Measurements from ENCODE around the gene FRMPD2.

Gene FRMPD2

GRCh38 chr10:48195803-48196202 lies 78.7 kb downstream of the FRMPD2 start:
- TF ChIP-seq POLR2AphosphoS5 (IDR thresholded peaks at IDR 0.05; ENCODE audit: low read depth, low read length) = no peak
- TF ChIP-seq TAF1 (IDR thresholded peaks at IDR 0.05; ENCODE audit: borderline replicate concordance, insufficient read depth, low read length) = no peak
- no peak for TF ChIP-seq FOXP2 (optimal IDR thresholded peaks at IDR 0.05; ENCODE audit: borderline replicate concordance, extremely low read depth, extremely low read length, insufficient read depth)

GRCh38 chr10:48194830-48195229 lies 79.7 kb downstream of the FRMPD2 start:
- TF ChIP-seq TAF1 (IDR thresholded peaks at IDR 0.05; ENCODE audit: borderline replicate concordance, insufficient read depth, low read length) = no peak
- no peak for TF ChIP-seq SIN3A (IDR thresholded peaks at IDR 0.05; ENCODE audit: borderline replicate concordance, insufficient read depth, low read length)
- TF ChIP-seq REST (IDR thresholded peaks at IDR 0.05; ENCODE audit: insufficient read depth in 1 of 2, low read depth in 2 of 2, low read length in 2 of 2) = no peak
- TF ChIP-seq FOXP2 (optimal IDR thresholded peaks at IDR 0.05; ENCODE audit: borderline replicate concordance, extremely low read depth, extremely low read length, insufficient read depth) = no peak
- TF ChIP-seq POLR2AphosphoS5 (IDR thresholded peaks at IDR 0.05; ENCODE audit: low read depth, low read length) = no peak

- no peak for TF ChIP-seq SIN3A (IDR thresholded peaks at IDR 0.05; ENCODE audit: borderline replicate concordance, insufficient read depth, low read length)
- TF ChIP-seq TAF1 (IDR thresholded peaks at IDR 0.05; ENCODE audit: borderline replicate concordance, insufficient read depth, low read length) = no peak
- no peak for TF ChIP-seq POLR2AphosphoS5 (IDR thresholded peaks at IDR 0.05; ENCODE audit: low read depth, low read length)
- TF ChIP-seq REST (IDR thresholded peaks at IDR 0.05; ENCODE audit: insufficient read depth in 1 of 2, low read depth in 2 of 2, low read length in 2 of 2) = no peak
- TF ChIP-seq FOXP2 (optimal IDR thresholded peaks at IDR 0.05; ENCODE audit: borderline replicate concordance, extremely low read depth, extremely low read length, insufficient read depth) = no peak
Measured at GRCh38 chr10:48193556-48193955, 80.9 kb downstream of the FRMPD2 start.

- TF ChIP-seq POLR2AphosphoS5 (IDR thresholded peaks at IDR 0.05; ENCODE audit: low read depth, low read length) (no peak), FOXP2 (optimal IDR thresholded peaks at IDR 0.05; ENCODE audit: borderline replicate concordance, extremely low read depth, extremely low read length, insufficient read depth) (no peak)
Measured at GRCh38 chr10:48192881-48193450, 81.5 kb downstream of the FRMPD2 start.

GRCh38 chr10:48187713-48188485 lies 86.6 kb downstream of the FRMPD2 start:
- TF ChIP-seq REST (IDR thresholded peaks at IDR 0.05; ENCODE audit: insufficient read depth in 1 of 2, low read depth in 2 of 2, low read length in 2 of 2) (no peak), SIN3A (IDR thresholded peaks at IDR 0.05; ENCODE audit: borderline replicate concordance, insufficient read depth, low read length) (no peak), FOXP2 (optimal IDR thresholded peaks at IDR 0.05; ENCODE audit: borderline replicate concordance, extremely low read depth, extremely low read length, insufficient read depth) (no peak), POLR2AphosphoS5 (IDR thresholded peaks at IDR 0.05; ENCODE audit: low read depth, low read length) (no peak), TAF1 (IDR thresholded peaks at IDR 0.05; ENCODE audit: borderline replicate concordance, insufficient read depth, low read length) (no peak)

GRCh38 chr10:48187126-48187525 lies 87.4 kb downstream of the FRMPD2 start:
- TF ChIP-seq SIN3A (IDR thresholded peaks at IDR 0.05; ENCODE audit: borderline replicate concordance, insufficient read depth, low read length) = no peak
- TF ChIP-seq POLR2AphosphoS5 (IDR thresholded peaks at IDR 0.05; ENCODE audit: low read depth, low read length) = no peak
- no peak for TF ChIP-seq REST (IDR thresholded peaks at IDR 0.05; ENCODE audit: insufficient read depth in 1 of 2, low read depth in 2 of 2, low read length in 2 of 2)
- no peak for TF ChIP-seq TAF1 (IDR thresholded peaks at IDR 0.05; ENCODE audit: borderline replicate concordance, insufficient read depth, low read length)
- no peak for TF ChIP-seq FOXP2 (optimal IDR thresholded peaks at IDR 0.05; ENCODE audit: borderline replicate concordance, extremely low read depth, extremely low read length, insufficient read depth)

All from PFSK-1 (cell line).